Measurements from ENCODE around the gene SPATA32.

Gene SPATA32

DNA sequence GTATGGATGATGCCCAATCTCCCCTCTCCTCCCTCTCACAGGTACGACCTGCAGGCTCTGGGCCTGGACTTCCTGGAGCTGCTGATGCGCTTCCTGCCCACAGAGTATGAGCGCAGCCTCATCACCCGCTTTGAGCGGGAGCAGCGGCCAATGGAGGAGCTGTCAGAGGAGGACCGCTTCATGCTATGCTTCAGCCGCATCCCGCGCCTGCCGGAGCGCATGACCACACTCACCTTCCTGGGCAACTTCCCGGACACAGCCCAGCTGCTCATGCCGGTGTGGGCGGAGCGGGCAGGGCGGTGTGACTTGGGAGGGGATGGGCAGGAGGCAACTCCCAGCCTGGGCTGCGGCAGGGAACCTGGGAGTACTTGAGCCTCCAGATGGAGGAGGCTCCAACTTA is 18.1 kb downstream of the SPATA32 start:
- DNase-seq: no peak

DNA sequence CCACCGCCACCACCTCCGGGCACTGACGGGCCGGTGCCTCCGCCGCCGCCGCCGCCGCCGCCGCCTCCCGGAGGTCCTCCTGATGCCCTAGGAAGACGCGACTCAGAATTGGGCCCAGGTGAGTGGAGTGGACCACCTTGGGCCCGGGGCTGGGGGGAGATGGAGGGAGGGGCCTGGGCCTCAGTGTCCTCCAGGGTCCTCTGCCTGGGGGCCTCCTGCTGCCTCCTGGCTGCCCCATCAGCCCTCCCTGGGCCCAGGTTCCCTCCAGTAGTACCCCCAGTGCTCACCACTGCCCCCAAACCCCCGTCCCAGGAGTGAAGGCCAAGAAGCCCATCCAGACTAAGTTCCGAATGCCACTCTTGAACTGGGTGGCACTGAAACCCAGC is 19.9 kb downstream of the SPATA32 start:
- no peak for DNase-seq

DNA sequence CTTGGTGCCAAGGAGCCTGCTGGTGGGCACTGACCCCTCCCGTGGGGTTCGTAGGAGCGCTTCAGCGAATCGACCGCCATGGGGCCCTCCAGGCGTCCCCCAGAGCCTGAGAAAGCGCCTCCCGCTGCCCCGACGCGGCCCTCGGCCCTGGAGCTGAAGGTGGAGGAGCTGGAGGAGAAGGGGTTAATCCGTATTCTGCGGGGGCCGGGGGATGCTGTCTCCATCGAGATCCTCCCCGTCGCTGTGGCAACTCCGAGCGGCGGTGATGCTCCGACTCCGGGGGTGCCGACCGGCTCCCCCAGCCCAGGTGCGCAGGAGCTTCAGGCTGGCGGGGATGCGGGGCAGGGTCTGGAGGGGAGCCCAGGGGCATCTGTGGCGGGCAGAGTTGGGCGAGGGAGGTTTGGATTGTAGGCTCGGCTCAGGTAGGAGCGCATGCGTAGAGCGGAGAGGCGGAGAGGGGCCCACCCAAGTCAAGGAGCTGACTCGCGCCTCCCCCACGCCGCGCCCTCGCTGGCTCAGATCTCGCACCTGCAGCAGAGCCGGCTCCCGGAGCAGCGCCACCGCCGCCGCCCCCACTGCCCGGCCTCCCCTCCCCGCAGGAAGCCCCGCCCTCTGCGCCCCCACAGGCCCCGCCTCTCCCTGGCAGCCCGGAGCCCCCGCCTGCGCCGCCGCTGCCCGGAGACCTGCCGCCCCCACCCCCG is 20.4 kb downstream of the SPATA32 start:
- DNase-seq: no peak

DNA sequence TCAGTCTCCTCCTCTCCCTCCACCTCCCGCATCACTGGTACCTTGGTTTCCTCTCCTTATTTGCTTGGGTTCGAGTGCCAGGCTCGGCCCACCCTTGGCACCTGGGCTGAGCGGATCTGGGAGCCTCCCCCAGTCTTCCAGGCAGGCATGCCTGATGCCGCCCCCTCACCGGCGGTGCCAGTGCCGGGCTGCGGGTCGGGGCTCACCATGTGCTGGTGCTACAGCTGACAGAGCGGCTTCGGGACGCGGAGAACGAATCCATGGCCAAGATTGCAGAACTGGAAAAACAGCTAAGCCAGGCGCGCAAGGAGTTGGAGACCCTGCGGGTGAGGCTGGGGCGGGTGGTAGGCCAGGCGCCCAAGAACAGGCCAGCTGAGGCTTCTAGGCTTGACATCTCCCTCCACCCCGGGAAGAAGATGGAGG is 21.0 kb downstream of the SPATA32 start:
- DNase-seq: no peak

DNA sequence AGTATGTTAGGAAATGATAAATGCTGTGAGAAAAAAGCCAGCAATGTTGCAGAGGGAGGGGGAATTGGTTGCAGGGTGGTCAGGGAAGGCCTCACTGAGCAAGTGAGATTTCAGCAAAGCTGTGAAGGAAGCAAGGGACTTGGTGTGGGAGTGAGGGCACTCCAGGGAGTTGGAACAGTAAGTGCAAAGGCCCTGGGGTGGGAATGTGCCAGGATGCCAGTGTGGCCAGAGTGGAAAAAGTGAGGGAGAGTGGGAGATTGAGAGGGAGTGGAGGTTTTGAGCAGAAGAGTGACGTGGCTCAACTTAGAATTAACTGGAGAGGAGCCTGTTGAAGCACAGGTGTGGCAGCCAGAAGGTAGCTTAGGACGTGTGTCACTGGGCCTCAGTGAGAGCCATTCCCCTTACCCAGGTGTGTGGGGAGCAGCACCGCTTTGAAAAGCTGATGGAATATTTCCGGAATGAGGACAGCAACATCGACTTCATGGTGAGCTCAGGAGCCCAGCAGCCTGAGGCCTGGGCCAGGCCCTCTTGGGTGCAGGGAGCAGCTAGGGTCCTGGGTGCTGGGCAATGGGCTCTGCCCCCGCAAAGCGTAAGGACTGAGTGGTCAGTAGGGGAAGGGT is 23.6 kb downstream of the SPATA32 start:
- no peak for DNase-seq

DNA sequence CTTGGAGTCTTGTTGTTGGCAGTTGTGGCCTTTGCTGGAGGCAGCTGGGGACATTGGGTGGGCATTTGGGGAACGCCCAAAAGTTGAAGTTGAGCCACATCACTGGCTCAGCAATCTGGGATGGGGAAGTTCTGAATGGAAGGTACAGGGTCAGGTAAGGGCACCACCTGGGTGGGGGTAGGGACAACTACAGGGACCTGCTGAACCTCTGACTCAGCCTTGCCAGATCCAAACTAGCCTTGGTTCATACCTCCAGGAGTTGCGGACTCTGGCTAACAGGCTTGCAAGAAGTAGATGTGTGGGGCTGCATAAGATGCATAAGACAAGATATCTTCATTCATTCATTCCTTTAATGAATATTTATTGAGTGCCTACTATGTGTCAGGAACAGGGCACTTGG is 24.2 kb downstream of the SPATA32 start:
- no peak for DNase-seq

DNA sequence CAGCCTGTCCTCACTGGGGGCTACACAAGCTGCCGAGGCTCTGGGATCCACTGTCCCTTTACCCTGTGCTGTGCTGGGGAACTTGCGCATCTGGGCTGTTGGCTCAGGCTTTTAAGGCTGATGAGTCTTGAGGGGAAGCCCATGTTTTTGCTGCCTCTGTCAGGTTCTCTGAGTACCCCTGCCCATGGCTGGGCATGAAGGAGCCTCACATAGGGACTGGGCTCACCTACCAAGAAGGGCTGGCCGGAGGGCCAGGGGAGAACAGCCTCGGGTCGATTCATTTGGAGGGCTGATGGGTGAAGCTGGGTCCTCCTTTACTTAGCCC is 25.6 kb downstream of the SPATA32 start:
- DNase-seq: no peak

DNA sequence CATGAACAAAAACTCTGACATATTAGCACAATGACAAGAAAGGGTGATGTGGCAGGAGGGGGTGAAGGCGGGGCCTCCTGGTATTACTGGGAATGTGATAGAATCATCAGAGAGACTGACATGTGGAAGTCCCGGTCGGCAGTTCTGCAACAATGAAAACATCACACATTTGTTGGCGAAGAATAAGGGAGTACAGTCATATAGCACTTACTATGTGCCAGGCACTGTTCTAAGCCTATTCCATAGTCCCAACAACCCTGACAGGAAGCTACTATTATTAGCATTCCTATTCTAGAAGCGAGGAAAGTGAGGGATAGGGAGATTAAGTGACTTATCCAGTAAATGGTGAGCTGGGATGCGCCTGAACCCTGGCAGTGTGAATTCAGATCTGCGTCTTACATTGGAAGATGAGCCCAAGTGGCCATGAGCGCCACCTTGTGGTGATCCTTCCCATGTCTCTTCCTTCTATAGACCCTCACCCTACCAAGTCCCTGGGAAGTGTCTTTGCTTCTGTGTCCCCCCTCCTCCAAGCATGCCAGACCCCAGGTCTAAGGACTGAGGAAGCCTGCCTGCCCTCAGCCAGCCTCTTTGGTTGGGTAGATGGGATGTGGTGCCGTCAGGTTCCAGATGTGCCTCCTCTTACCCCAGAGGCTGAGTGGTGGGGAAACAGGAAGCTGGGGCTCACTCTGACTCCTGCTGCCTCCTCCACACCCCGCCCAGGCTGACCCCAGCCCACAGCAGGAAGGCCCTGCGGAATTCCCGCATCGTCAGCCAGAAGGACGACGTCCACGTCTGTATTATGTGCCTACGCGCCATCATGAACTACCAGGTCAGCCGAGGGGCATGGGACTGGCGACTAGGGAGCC is 26.2 kb downstream of the SPATA32 start:
- DNase-seq: peak; percentile 42

DNA sequence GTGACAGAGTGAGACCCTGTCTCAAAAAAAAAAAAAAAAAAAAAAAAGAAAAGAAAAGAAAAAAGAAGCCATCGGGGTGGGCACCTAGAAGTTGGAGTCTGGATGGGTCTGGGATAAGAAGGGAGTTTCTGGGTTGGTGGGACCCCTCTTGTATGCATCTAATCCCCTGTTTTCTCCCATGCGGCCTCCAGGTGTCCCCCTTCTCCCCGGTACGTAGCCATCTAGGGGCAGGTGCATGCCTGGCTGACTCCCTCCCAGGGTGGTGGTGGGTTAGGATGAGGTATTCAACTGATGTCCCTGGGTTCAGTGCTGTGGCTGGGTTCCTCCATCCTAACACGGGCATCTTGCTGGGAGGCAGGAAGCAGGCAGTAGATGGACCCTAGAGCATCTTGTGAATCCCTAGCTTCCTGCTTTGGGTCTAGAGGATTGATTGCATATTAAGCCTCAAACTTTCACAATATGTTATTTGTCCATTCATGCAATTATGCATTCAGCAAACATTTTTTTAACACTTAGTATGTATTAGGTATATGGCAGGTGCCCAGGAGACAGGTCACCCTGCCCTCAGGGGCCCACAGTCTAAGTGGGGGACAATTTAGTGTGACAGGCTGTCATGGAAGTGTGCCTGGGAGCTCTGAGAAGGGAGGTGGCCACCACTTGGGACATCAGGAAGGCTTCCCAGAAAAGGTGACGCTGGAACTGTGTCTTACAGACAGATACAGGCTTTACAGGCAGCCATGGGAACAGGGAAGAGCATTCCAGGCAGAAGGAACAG is 27.1 kb downstream of the SPATA32 start:
- no peak for DNase-seq

DNA sequence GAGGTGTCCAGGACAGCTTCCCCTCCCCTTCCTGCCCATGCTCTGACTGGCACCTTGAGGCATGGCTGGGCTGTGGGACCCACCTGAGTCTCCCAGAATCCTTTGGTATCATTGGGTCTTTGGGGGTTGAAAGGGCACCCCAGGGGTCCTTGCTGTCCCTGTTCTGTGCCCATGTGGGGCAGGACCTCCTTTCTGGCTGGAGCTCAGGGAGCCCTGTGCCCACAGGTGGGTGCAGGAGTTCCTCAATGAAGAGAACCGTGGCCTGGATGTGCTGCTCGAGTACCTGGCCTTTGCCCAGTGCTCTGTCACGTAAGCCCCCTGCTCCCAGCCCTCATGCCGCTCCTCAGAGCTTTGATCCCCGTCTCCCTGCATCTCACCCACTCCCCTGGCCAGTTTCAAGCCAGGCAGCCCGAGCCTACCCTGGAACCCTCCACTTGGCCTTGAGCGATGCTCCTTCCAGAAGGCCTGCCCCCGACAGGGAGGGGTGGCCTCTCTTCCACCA is 28.4 kb downstream of the SPATA32 start:
- no peak for DNase-seq

DNA sequence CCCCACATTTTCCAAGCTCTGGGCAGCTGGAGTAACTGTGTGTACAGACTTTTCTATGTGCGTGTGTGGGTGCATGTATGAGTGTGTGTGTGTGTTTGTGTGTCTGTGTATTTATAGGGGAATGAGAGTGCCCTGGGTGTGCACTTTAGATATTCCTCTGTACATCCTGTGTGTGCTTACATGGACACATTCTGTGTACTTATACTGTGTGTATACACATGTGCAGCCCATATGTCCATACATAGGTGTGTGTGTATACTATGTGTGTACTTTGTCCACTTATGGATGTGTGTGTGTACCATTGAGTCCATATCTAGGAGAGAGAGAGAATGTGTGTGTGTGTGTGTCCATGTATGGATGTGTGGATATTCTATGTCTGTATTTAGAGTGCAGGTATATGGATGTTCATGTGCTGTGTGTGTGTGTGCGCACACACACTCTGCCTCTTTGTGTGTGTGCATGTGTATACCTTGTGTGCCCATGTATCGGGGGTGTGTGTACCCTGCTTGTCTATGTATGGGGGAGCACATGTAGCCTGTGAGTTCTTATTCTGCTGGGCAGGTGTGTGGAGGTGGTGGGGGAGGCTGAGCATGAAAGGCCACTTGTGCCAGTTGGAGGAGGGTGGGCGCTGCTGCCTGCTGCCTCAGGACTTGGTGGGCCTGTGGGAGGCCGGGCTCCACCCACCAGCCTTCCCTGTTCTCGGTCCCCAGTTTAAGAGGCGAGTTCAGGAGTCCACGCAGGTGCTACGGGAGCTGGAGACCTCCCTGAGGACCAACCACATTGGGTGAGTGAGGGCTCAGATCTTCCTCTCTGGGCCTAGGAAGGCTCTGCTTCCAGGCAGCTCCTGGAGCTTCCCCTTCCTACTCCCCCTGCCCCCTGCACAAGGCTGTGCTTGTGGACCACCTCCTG is 29.1 kb downstream of the SPATA32 start:
- DNase-seq: no peak

DNA sequence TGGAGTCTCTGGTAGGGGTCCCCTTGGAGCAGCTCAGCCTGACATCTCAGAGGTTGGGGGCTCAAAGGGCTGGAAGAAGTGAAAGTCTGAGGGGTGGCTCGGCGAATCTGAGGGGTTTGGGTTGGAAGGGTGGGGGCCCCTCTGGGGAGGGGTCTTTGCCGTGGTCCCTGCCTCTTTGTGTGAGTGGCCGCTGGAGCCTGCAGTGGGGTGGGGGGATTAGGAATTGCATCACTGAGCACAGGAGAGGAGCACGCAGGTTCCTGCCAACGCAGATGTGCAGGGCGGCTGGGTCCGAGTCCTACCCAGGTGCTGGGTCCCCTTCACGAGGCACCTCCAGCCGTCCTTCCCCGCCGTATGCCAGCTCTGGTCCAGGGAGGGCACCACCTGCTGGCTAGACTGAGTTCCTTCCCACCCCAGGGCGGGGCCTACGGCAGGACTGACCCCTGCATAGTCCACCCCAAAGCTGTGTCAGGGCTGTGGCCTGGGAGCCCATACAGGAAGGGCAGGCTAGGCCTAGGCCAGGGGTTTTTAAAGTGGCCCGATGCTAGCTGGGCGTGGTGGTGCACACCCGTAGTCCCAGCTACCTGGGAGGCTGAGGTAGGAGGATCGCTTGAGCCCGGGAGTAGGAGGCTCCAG is 30.3 kb downstream of the SPATA32 start:
- DNase-seq: no peak

DNA sequence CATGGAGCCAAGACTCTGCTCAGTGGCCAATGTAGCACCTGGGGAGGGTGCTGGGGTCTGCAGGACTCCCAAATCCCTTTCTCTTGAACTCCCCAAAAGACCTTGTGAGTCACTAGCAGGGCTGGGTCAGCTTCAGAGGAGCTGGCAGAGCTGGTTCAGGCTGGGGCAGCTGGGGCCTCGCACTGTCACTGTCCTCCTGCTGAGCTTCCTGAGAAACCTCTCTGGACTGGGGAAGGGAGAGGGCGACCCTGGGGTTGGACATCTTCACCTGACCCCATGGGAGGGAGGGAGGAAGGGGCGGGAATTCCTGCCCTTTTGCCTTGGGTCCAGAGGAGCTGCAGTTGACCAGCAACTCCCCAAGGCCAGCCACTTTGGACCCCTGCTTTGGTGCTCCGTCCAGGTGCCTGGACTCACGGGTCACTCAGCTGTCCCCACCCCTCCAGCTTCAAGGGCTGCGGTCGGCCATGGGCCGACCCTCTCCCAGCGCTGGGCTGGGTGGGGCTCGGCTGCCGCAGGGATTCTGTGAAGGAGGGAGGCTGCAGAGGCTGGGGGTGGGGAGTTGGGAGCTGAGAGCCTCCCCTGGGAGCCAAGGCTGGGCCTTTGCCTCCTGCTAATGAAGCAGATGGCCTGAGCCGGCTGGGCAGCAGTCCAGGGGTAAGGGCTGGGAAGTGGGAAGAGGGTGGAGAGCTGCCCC is 31.0 kb downstream of the SPATA32 start:
- no peak for DNase-seq

DNA sequence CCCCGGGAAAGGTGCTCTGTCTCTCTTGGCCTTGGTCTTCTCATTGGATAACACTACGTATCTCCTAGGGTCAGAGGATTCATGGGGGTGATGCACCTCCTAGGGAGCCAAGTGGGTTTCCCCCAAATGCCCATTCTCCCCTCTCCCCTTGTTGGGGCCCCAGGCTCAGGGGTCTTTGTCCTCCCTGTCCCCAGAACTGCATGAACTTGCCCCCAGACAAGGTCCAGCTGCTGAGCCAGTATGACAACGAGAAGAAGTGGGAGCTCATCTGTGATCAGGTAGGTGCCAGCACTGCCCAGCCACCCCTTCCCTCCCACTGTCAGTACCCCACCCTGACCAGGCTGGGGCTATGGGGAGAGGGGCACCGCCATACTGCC is 31.5 kb downstream of the SPATA32 start:
- DNase-seq: no peak

DNA sequence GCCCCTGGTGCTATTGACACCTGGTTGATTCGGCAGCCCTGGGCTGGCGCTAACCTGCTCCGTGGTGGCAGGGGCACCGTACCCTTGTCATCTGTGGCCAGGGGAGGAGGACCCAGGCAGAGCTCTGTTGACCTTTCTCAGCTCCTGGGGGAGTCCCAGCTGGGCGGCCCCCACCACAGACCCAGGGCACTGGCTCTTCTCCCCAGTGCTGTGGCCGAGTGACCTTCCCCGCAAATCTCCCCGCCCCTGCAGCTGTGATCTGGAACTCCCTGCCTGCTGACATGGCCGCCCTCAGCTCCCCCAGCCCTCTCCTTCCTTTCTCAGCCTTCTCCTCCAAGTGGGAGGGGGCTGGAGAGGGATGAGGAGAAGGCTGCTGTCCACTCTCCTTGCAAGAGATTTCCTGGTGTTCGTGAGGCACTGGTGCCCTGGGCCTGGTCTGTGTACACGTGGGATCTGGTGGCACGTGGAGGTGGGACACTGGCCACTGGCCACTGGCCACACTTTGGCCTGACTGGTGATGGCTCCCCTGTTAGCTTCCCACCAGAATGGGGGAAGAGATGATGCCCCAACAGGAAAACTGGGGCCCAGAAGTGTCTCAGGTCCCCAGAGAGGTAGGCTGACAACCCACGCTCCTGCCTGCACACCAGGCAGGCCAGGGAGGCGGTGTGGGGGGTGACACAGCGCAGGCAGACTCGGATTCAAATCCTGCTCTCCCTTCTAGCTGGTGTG is 32.0 kb downstream of the SPATA32 start:
- DNase-seq: no peak

DNA sequence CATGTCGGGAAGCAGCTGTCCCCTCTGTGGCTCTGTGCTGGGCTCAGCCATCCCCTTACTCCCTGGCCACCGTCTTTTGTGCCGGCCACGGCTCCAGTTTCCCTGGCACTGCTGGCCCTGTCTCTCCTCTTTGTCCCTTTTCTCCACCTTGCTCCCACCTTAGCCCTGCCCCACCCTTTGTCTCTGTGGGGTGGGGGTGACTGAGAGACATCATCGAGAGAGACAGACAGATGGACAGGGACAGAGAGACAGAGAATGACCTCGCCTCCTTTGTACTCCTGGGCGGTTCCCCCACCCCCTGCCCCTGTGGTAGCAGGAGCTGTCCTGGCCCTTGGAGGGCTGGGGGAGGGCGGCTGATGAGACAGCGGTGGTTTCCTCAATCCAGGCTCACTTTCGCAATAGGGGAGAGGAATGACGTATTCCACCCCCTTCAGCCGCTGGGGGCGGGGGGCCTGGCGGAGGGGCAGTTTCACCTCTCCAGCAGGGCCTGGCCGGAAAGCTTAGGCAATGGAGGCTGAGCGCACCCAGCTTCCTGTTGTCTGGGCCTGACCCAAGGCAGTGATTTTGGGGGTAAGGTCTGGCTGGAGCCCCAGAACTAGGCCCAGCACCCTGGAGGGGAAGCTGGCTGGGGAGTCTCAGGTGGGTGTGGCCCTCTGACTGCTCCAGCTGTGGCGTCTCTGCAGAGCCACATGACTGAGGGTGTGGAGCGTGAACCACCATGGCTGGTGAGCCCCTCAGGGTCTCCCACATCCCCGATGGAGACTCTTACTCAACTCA is 32.9 kb downstream of the SPATA32 start:
- no peak for DNase-seq

DNA sequence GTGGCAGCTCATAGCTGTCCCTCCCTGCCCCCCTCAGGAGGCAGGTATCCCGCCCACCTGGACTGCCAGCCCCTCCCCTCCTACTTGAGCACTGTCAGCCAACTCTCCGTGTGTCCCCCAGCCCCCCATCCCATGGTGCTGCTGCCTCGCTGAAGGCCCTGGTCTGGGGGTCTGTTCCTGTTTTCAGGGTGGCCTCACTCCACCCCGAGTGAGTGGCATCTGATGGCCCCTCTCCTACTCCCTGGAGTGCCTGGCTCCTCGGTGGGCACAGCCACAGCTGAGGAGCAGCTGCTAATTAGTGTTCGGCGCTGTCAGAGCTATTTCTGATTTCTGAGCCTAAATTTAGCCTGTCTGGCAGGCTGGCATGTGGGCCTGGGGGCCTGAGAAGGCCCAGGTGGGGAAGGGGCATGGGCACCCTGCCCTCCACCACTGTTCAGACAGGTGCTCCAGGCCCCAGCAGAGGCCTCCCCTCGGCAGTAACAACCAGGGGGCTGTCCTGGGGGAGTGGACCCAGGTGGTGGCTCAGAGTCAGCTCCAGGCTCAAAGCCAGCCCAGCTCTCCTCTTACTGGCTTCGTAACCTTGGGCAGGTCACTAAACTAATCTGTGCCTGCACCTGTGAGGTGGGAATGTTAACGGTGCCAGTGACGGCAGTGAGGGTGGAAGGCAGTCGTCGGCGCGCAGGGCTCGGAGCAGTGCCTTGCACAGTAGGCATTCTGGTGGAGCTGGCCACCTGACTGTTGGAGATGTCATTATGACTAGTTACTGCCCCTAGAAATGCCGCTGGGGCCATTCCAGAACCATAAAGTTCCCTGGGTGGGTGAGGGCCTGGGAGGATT is 33.8 kb downstream of the SPATA32 start:
- DNase-seq: no peak

All from amniotic stem cell (primary cell).